GM12878 (cell line): ENCODE data around the gene SMPD3.

Experiments
- EZH2 ChIP-seq: IDR thresholded peaks from 2 replicates; pipeline ENCODE4 v1.6.1; 2012; ENCODE audit warnings: low read depth, mild to moderate bottlenecking, control low read depth, inconsistent platforms, low read length, borderline replicate concordance; ENCODE audit not compliant: control insufficient read depth
- POLR2A ChIP-seq: IDR thresholded peaks from 2 replicates; pipeline ENCODE4 v1.6.1; 2011; ENCODE audit warnings: low read depth, mild to moderate bottlenecking, low read length
- RAD21 ChIP-seq: IDR thresholded peaks from 2 replicates; pipeline ENCODE4 v1.6.1; 2011; ENCODE audit warnings: mild to moderate bottlenecking, low read depth, low read length, moderate library complexity; ENCODE audit not compliant: insufficient read depth
- SPI1 ChIP-seq: IDR thresholded peaks from 2 replicates; pipeline ENCODE4 v1.6.1; 2011; ENCODE audit warnings: low read depth, mild to moderate bottlenecking, low read length, moderate library complexity, borderline replicate concordance; ENCODE audit not compliant: insufficient read depth
- ZNF24 ChIP-seq: fragments of 450-650 bp; IDR thresholded peaks from 2 replicates; pipeline ENCODE4 v1.6.1; 2017; ENCODE audit warnings: antibody characterized with exemption, mild to moderate bottlenecking
- ZZZ3 ChIP-seq: IDR thresholded peaks from 2 replicates; pipeline ENCODE4 v1.6.1; 2011; ENCODE audit warnings: low read depth; ENCODE audit not compliant: control insufficient read depth, insufficient read length
- TF ChIP-seq, protein P1 (sequence below): IDR thresholded peaks from 2 replicates; pipeline ENCODE4 v1.6.1; 2011; ENCODE audit warnings: borderline replicate concordance, low read depth, mild to moderate bottlenecking, moderate library complexity, mixed read lengths, low read length; ENCODE audit not compliant: insufficient read depth; ENCODE audit errors: extremely low read length

DNA sequence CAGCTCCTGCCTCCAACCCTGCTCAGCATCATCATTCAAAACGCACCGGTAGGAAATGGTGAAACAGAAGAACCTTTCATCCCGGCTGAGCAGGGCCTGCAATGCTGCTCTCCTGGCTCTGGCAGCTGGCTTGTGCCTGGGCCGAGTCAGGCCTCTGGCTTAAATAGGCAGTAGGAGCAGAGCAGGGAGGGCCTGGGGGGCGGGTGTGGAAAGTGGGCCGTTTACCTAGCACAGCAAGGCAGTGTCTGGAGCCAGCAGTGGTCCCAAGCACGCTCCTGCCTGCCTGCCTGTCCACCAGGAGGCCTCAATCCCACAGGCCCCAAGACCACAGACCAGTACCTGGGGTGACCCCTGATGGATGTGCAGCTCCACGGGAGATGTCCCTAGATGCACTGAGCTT is 59.3 kb downstream of the SMPD3 start:
- TF ChIP-seq, protein P1, sequence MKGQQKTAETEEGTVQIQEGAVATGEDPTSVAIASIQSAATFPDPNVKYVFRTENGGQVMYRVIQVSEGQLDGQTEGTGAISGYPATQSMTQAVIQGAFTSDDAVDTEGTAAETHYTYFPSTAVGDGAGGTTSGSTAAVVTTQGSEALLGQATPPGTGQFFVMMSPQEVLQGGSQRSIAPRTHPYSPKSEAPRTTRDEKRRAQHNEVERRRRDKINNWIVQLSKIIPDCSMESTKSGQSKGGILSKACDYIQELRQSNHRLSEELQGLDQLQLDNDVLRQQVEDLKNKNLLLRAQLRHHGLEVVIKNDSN, result no peak
- no peak for TF ChIP-seq ZNF24
- no peak for TF ChIP-seq ZZZ3
- TF ChIP-seq SPI1, result no peak
- no peak for TF ChIP-seq EZH2
- TF ChIP-seq RAD21, result no peak
- no peak for TF ChIP-seq POLR2A
